Measurements from ENCODE around the gene LRRC28.

- TF ChIP-seq CTCF (IDR thresholded peaks at IDR 0.05) (no peak), POLR2A (IDR thresholded peaks at IDR 0.05) (no peak), EP300 (IDR thresholded peaks at IDR 0.05) (no peak)
Observed at GRCh38 chr15:99399618-99400017, 148.3 kb downstream of the LRRC28 start.

Measured in ovary (tissue), 3 donors.